SU-DHL-6 (cell line): Measurements from ENCODE around the gene GAMT.

Experiments used
- H2AFZ ChIP-seq: fragments of 200-600 bp; sonication (generic); 2 replicates; pipeline ENCODE4 v1.6.1; 2014; ENCODE audit warnings: low read depth, mild to moderate bottlenecking, moderate library complexity, mixed read lengths, antibody characterized with exemption, low read length; ENCODE audit not compliant: severe bottlenecking
- H3F3A ChIP-seq: fragments of 200-600 bp; shearing (Covaris generic); 2 replicates; pipeline ENCODE4 v1.6.0; 2016; ENCODE audit warnings: antibody characterized with exemption, mild to moderate bottlenecking; ENCODE audit not compliant: insufficient read depth
- H3K27ac ChIP-seq: fragments of 200-600 bp; sonication (generic); 2 replicates; pipeline ENCODE4 v1.5.1; 2016; ENCODE audit warnings: low read depth, mild to moderate bottlenecking, low read length, moderate library complexity, mixed read lengths
- H3K27me3 ChIP-seq: fragments of 200-600 bp; sonication (generic), shearing (Covaris generic); 2 replicates; pipeline ENCODE4 v1.6.0; 2014; ENCODE audit warnings: mild to moderate bottlenecking, low read length
- H3K36me3 ChIP-seq: fragments of 200-600 bp; sonication (generic); 2 replicates; pipeline ENCODE4 v1.6.1; 2014; ENCODE audit warnings: mild to moderate bottlenecking, low read length, mixed read lengths
- H3K4me2 ChIP-seq: fragments of 300-600, 200-600 bp; shearing (Covaris generic), sonication (generic); 2 replicates; pipeline ENCODE4 v1.6.0; 2014; ENCODE audit warnings: low read length, low read depth, mild to moderate bottlenecking; ENCODE audit not compliant: poor library complexity, severe bottlenecking
- H3K4me3 ChIP-seq: fragments of 200-600 bp; sonication (generic); 2 replicates; pipeline ENCODE4 v1.5.1; 2014; ENCODE audit warnings: antibody characterized with exemption, low read length, mild to moderate bottlenecking, mixed read lengths; ENCODE audit not compliant: insufficient read depth, poor library complexity, severe bottlenecking
- H3K79me2 ChIP-seq: fragments of 200-600 bp; sonication (generic); 2 replicates; pipeline ENCODE4 v1.6.1; 2014; ENCODE audit warnings: mild to moderate bottlenecking, low read length, moderate library complexity; ENCODE audit not compliant: insufficient read depth
- H3K9ac ChIP-seq: fragments of 200-600 bp; sonication (generic); 2 replicates; pipeline ENCODE4 v1.7.0; 2014; ENCODE audit warnings: mild to moderate bottlenecking, low read length
- H3K9me2 ChIP-seq: fragments of 200-600 bp; sonication (generic); replicated peaks from 2 replicates; pipeline ENCODE4 v1.6.1; 2014; ENCODE audit warnings: low read length; ENCODE audit not compliant: insufficient read depth
- H3K9me3 ChIP-seq: fragments of 200-600 bp; sonication (generic); 2 replicates; pipeline ENCODE4 v1.6.1; 2014; ENCODE audit warnings: low read length, mixed read lengths; ENCODE audit not compliant: insufficient read depth
- H4K20me1 ChIP-seq: fragments of 200-600 bp; sonication (generic); 2 replicates; pipeline ENCODE4 v1.6.1; 2014; ENCODE audit warnings: low read depth, mild to moderate bottlenecking, antibody characterized with exemption, low read length, moderate library complexity, mixed read lengths
- CTCF ChIP-seq: fragments of 200-600 bp; sonication (generic); IDR thresholded peaks from one replicate; pipeline ENCODE4 v1.5.1; 2017; ENCODE audit warnings: antibody characterized with exemption, mild to moderate bottlenecking, low read length, moderate library complexity; ENCODE audit not compliant: insufficient read depth, poor library complexity, severe bottlenecking
- EZH2phosphoT487 ChIP-seq: fragments of 200-600 bp; sonication (generic), shearing (Covaris generic); conservative IDR thresholded peaks from 2 replicates; pipeline ENCODE4 v1.6.1; 2018; ENCODE audit warnings: mild to moderate bottlenecking, antibody characterized with exemption, low read length, moderate library complexity, mixed read lengths

GAMT gene

GRCh38 chr19:1351381-1351851, 49.9 kb downstream of the GAMT start:
- Histone ChIP-seq H3K36me3 (no peaks in the 10 kb centered on the region), H3K4me3 (no peak overlapping the region), H3K4me2 (no peak overlapping the region), H3K9me3 (no peaks in the 10 kb centered on the region), H3K27me3 (no peaks in the 10 kb centered on the region), H3K27ac (no peak overlapping the region), H3K79me2 (no peaks in the 10 kb centered on the region; the same call in 1 of the 2 replicates), H3K9ac (no peak overlapping the region), H3F3A (no peaks in the 10 kb centered on the region), H2AFZ (no peak overlapping the region), H4K20me1 (no peaks in the 10 kb centered on the region), H3K9me2 (no peaks in the 10 kb centered on the region)
- TF ChIP-seq CTCF: no peak
- TF ChIP-seq EZH2phosphoT487: no peak

GRCh38 chr19:1350867-1351266, 50.5 kb downstream of the GAMT start:
- Histone ChIP-seq H4K20me1 (no peaks in the 10 kb centered on the region), H3K9ac (no peak overlapping the region), H2AFZ (no peak overlapping the region), H3K4me2 (no peak overlapping the region), H3K9me3 (no peaks in the 10 kb centered on the region), H3K9me2 (no peaks in the 10 kb centered on the region), H3K27ac (no peak overlapping the region), H3K27me3 (no peaks in the 10 kb centered on the region), H3F3A (no peaks in the 10 kb centered on the region), H3K36me3 (no peaks in the 10 kb centered on the region), H3K79me2 (no peaks in the 10 kb centered on the region; the same call in 1 of the 2 replicates), H3K4me3 (no peak overlapping the region)
- TF ChIP-seq EZH2phosphoT487: no peak

- Histone ChIP-seq H3K9ac (no peak overlapping the region), H2AFZ (no peak overlapping the region), H3K79me2 (no peaks in the 10 kb centered on the region), H3K9me3 (no peaks in the 10 kb centered on the region), H3K27ac (no peak overlapping the region), H4K20me1 (no peaks in the 10 kb centered on the region), H3K27me3 (no peaks in the 10 kb centered on the region), H3K4me2 (no peak overlapping the region), H3F3A (0 out of 2 replicates have a peak, but pooled peaks cover 4% of the 10 kb centered on the region), H3K4me3 (no peak overlapping the region), H3K36me3 (no peaks in the 10 kb centered on the region), H3K9me2 (no peaks in the 10 kb centered on the region)
- TF ChIP-seq CTCF: no peak
- no peak for TF ChIP-seq EZH2phosphoT487
These were observed 52.1 kb downstream of the GAMT start for GRCh38 chr19:1349211-1349610.
